SU-DHL-6 (cell line): ENCODE results near the gene RBM8A.

Experiments
- CTCF ChIP-seq: fragments of 200-600 bp; sonication (generic); IDR thresholded peaks from one replicate; pipeline ENCODE4 v1.5.1; 2017; ENCODE audit warnings: antibody characterized with exemption, mild to moderate bottlenecking, low read length, moderate library complexity; ENCODE audit not compliant: insufficient read depth, poor library complexity, severe bottlenecking
- EZH2phosphoT487 ChIP-seq: fragments of 200-600 bp; sonication (generic), shearing (Covaris generic); conservative IDR thresholded peaks from 2 replicates; pipeline ENCODE4 v1.6.1; 2018; ENCODE audit warnings: mild to moderate bottlenecking, antibody characterized with exemption, low read length, moderate library complexity, mixed read lengths

- TF ChIP-seq CTCF = no peak
- no peak for TF ChIP-seq EZH2phosphoT487
These were observed 37.6 kb downstream of the RBM8A start for GRCh38 chr1:145889722-145890121.
